Mucosa of gallbladder (tissue), 1 donor: Measurements from ENCODE around the gene CORO7. TPM values are rescaled to one million over a fixed set of nuclear protein-coding genes. Genes with fewer than 3 reads are reported as not detected.
"Not testable (repeated sequence)": the region's sequence is repeated elsewhere in the genome, so short reads cannot be mapped to it uniquely, and the experiment has no call there.

Source experiments
- DNase-seq: peaks from one replicate; pipeline ENCODE4 v3.0.0-alpha.2; 2020; ENCODE audit warnings: low spot score
- total RNA-seq: library from RNA; stranded (reverse); gene quantifications from one replicate; pipeline ENCODE4 v1.2.1, GENCODE V29; 2021
- donor health status: DM: no; HTN: no; CAD: no.

CORO7 gene
- total RNA-seq, 1 donor from 2014 or later: 58.3 TPM

DNA sequence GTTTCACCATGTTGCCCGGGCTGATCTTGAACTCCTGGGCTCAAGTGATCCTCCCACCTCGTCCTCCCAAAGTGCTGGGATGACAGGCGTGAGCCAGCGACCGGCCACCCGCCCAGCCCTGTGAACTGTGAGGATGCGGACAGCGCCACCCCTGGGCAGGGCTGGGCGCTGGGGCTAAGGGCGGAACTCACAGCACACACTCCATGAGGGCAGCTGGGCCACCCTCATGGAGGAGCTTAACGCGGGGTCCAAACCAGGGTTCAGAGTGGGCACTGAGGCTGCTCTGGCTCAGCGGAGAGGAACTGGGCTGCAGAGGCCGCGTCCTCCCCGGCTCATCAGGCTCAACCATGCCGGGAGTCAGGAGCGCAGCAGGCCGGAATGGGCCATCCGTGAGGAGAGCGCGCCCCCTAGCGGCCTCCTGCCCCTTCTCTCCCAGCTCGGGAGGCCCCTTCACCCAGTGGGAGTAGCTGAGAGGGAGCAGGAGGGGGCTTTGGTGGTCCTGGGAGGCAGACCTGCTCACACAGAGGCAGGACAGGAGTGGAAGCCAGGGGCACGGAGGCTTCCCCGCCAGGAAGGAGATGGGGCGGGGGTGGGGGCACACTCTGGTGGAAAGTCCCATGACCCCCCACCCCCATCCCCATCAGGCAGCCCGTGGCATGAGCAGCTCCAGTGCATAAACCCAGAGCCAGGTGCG, 13.8 kb downstream of the CORO7 start:
- peak; percentile 82 for DNase-seq

DNA sequence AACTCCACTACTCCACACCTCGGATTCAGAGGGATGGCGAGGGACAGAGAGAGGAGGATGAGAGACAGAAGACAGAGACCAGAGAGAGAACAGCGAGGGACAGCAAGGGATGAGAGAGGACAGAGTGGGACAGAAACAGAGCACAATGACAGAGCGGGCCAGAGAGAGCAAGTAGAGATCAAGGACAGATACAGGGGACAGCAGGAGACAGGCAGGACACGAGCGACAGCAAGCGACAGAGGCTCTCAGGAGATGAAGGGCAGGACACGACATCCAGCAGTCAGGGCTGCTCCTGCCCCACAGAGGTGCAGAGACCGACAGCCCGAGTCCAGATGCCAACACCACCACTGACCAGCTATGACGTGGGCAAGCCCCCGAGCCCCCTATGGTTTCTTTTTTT, 14.9 kb downstream of the CORO7 start:
- DNase-seq: no peak

DNA sequence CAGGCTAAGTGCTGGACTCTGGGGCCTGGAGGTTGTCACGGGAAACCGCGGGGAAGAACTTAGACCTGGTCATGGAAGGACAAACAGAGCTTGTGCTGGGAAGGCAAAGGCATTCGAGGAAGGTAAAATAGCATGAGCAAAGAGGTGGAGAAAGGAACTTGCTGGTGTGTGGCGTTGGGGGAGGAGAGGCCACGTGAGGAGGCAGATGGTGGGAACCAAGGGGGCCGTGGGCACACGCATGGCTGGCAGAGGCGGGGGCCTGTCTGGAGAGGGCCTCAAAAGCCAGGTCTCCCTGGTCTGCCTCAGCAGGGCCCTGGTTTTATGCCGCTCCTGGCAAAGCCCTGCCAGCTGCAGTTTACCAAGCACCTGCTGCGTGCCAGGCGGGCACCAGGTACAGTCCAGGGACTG, 15.3 kb downstream of the CORO7 start:
- no peak for DNase-seq

DNA sequence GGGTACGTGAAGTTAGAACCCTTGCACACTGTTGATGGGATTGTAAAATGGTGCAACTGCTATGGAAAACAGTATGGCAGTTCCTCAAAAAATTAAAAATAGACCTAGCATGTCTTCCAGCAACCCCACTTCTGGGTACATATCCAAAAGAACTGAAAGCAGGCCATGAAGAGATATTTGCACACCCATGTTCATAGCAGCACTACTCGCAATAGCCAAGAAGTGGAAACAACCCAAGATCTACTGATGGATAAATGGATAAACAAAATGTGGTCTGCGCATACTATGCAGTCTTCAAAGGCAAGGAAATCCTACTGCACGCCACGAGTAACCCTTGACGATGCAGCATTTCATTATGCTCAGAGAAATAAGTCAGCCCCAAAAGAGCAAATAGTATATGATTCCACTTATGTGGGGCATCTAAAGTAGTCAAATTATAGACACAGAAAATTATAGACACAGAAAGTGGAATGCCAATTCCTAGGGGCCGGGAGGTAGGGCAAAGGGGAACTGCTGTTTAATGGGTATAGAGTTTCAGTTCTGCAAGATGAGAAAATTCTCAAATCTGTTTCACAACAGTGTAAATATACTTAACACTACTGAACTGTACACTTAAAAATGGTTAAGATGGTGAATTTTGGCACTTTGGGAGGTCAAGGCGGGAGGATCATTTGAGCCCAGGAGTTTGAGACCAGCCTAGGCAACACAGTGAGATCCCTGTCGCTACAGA, 17.2 kb downstream of the CORO7 start:
- DNase-seq: no peak

DNA sequence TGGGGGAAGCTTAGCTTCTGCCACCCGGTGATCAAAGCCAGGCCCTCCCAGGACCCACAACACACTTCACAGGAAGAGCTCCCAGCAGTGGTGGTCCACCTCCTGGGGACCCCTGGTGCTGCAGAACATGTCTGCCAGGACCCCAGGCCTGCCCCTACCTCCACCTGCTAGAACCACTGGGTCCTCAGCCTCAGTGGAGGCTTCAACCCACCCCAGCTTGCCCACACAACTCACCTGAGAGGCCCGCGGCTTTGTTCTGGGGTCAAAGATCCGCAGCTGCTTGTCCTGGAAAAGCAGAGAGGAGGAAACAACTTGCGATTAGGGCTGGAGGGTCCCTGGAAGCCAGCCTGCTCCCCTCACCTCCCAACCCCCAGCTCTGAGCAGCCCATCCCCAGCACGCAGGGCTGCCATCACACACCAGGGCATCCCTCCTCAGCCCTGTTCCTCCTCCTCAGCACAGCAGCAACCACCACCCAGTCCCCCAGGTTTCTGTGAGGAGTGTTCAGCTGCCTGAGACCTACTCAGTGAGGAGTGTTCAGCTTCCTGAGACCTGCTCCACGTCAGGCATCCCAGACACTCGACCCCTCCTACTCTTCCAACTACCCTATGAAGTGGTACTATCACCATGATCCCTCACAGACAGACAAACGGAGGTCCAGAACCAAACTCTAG, 21.2 kb downstream of the CORO7 start:
- no peak for DNase-seq

DNA sequence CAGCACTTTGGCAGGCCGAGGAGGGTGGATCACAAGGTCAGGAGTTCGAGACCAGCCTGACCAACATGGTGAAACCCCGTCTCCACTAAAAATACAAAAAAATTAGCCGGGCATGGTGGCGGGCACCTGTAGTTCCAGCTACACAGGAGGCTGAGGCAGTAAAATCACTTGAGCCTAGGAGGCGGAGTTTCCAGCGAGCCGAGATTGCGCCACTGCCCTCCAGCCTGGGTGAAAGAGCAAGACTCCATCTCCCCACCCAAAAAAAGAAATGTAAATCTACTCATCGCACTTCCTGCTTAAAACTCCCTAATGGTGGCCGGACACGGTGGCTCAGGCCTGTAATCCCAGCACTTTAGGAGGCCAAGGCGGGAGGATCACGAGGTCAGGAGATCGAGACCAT, 22.5 kb downstream of the CORO7 start:
- not testable (repeated sequence) for DNase-seq

DNA sequence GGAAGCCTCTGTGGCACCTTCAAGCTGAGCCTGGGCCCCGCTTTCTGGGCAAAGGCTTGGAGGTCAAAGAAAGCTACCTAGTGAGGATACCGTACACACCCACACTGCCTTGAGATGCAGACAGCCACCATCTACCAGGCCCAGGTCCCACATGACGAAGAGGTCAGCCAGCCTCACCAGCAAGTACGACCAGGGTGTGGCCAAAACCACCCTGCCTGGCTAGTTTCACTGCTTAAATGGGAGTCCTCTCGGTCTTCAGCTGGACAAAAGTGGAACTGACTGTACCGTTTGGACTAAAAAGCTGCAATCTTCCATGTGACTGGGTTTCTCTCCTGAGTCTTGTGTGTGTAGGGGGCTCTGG, 23.2 kb downstream of the CORO7 start:
- peak; percentile 64 for DNase-seq

DNA sequence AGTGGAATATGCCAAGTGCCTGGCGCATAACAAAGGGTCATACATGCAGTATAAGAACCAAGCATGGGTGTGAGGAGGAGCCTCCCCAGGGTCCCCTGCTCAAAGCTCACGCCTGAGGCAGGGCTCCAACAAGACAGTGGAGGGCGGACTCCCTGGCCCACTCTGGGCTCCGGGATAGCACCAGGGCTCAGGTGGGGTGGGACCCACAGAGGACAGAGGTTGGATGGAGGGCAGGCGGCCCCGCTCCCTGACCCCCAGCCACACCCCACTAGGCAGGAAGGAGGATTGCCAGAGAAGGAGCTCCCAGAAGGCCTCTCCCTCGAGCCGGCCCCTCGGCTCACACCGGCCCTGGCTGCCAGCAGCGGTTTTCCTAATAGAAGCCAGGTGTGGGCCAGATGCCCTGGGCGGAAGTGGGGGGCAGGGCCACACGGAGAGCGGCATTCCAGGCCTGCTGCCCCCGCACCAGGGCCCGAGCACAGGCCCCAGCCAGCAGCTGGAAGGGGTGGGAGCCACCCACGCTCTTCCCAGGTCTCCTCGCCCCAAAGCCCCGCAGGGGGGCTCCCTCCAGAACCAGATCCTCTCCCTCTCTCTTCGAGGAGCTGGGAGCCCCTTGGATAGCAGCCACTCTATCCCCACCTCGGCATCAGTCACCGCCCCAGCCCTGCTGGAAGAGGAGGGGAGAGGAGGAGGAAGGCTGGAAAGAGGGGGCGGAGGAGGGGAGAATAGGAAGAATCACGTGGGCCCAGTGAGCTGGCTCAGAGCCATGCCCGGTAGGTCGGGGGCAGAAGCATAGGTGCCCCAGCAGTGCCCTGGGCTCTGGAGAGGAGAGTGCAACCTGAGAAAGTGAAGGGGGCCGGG, 23.8 kb downstream of the CORO7 start:
- no peak for DNase-seq

DNA sequence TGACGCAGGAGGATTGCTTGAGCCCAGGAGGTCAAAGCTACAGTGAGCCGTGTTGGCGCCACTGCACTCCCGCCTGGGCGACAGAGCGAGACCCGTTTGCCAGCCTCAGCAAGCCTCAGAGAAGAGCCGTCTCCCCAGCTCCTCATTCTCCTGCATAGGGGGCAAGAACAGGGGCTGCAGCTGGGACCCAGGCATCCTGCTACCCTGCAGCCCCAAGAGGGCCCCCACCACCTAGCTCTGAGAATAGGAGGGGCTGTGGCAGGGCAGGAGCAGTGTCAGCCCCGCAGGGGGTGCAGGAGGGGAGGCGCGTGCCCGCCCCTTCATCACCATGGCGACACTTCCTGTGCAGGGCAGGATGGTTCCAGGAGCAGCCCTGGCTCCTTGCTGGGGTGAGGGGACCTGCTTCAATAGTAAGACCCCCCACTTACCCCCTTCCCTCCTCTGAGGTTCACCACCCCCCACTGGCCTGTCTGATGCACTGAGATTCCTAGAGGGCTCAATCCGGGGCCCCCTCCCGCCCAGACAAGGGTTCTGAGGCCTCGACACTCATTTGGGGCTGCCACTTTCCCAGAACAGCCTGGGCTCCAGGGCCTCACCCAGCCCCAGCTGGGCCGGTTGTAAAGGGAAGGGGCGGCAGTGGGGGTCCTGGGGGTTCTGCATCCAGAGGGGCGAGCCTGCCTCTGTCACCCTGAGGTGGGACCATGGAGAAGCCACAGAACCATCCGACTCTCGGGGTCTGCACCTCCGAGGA, 24.6 kb downstream of the CORO7 start:
- DNase-seq: no peak

DNA sequence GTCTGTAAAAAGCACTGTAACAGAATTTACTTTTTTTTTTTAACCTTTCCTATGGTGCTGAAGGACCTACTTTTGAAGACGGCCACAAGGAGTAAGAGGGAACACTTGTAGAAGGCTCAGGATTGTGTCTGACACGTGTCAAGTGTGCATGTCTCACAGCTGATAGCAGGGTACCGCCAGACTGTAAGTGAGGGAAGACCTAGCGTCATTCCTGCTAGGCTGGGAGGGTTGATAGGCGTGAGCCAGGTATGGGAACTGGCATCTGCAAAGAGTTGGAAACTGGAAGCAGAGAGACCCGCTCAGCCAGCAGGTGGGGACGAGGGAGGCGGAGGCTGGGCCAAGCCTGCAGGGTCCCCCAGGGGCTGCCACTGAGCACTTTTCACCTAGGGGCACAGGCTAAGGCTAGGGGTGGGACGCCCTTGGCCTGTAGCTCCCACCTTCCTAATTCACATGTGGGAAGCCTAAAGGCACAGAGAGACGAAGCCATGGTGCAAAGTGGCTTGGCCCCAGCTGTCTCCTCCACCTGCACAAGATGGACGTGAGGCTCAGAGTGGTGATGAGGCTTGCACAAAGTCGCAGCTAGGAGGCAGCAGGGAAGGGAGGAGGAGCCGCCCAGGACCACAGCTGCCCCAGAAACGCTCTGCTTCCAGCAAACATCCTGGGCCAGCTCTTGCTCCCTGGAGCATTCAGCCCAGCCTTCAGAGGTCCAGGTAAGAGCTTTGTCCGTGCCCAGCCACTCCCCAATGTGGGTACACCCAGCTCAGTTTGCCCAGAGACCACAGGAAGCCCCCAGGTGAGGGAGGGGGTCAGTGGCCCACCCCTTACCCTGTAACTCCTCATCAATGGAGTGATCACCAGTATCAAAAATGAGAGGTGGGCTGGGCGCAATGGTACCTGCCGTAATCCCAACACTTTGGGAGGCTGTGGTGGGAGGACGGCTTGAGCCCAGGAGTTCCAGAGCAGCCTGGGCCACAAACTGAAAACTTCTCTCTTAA, 25.8 kb downstream of the CORO7 start:
- no peak for DNase-seq

DNA sequence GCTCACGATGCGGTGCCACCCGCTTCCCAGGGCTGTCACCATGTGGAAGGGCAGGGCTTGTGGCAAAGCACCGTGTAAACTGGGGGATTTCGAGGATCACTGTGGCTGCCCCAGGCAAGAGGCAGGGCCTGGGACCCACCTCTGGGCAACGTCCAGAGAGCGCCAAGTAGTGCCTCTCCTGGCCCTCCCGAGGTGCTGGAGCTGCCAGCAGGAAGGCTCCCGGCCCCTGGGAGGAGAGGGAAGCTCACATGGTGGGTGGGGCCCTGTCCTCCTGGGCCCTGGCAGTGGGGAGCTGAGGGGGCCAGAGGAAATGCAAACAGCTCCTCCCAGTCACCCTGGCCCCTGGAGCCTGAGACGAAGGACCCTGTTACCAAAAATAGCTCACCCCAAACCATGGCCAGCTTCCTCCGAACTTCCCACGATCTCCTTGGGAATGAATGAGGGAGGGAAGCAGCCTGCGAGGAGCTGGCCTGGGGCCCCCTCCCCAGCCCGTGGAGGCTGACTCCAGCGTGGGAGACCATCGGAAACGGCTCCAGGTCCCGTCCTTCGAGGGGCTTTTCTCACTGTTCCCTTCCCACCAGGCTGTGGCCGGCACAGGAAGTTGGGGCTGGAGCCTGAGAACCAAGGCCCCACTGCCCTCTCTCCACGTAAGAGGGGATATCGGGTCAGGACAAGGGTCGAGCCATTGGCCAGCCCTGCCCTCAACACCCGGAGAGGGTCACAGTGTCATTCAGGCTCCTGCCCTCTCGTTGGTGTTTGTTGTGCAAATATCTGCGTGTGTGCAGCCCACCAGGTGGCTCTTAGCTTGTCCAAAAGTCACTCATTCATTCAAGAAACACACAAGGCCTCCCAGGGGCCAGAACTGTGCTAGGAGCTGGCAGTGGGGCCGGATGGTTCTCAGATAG, 27.1 kb downstream of the CORO7 start:
- DNase-seq: no peak

DNA sequence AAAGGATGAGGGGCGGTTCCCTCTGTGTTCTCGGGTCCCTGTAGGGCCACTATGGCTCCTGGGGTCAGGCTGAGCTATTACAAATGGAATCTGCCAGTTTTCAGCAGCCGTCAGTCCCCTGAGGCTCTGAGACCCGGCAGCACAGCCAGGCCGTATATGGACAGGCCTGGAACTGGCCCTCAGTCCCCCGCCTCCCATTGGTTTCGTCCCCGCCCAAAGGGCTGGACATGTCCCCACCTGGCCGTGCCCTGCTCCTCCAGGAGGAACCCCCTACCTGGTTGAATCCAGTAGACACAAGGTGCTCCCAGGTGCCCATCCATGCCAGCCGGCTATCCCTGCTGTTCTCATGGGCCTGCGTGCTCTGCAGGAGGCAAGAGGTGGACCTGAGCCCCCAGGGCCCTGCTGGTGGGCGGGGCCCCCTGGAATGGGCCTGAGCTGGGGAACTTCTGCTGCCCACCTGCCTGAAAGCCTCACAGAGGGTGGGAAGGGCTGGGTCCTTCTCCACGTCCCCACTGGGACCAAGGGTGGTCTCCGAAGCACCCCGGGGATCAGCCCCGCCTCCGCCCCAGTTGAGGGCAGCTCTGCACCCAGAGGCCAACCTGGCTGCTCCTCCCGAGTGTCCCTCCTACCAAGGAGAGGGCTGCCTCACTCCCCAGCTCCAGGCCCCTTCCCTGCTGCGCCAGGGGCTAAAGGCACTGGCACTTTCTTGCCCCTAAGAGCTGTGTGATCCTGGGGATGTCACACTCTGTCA, 27.9 kb downstream of the CORO7 start:
- no peak for DNase-seq

DNA sequence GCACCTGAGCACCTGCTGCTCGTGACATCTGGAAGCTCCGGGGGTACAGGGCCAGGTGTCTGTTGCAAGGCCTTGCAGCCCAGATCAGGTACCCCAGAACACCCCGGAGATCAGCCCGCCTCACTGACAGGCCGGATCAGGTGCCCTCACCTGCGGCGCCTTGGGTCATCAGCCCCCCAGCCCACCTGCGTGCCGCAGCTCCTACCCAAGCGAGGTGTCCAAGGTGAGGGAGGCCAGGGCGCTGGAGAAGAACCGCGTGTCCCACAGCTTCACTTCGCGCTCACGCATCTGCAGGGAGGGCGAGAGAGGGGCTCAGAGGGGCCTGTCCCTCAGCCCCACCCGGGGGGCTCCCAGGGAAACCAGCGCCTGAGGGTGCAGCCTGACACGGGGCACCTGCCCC, 28.6 kb downstream of the CORO7 start:
- no peak for DNase-seq

DNA sequence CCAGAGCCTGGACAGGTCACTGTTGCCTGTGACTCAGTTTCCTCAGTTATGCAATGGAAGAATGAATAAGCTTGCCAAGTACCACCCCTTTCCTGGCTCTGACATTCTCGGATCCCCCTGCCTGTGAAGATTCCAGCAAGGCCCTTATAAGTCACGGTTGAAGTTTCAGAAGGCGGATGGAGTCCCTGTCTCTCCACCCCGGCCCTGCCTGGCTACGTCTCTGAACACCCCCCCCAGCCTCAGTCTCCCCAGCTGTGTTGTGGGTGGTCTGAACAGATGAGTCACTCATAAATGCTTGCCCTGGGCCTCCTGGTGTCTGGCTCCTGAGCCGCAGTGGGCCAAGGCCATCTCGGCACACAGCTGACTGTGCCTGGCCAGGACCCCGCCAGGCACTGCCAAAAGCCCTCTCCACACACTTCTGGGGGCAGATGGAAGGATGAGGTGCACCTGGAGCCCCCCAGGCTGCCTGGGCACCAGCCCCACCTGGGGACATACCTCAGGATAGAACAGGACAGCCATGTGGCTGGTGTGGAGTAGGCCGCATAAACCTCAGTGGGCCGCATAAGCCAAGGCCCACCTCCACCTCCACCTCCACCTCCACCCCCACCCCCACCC, 29.3 kb downstream of the CORO7 start:
- no peak for DNase-seq

DNA sequence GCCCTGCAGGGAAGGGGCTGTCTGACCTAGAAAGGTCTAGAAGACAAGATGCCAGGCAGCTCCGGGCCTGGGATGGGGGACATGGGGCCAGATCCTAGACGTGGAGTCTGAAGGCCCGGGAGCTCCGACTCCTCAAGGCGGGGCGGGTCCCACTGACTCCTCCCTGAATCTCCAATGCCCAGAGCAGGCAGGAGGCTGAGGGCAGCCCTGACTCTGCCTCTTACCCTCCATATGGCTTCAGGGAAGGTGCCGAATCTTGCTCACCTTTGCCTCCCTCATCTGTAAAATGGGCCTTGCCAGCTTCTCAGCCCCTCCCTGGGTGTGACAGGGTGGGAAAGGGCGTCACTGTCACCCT, 30.0 kb downstream of the CORO7 start:
- DNase-seq: no peak

DNA sequence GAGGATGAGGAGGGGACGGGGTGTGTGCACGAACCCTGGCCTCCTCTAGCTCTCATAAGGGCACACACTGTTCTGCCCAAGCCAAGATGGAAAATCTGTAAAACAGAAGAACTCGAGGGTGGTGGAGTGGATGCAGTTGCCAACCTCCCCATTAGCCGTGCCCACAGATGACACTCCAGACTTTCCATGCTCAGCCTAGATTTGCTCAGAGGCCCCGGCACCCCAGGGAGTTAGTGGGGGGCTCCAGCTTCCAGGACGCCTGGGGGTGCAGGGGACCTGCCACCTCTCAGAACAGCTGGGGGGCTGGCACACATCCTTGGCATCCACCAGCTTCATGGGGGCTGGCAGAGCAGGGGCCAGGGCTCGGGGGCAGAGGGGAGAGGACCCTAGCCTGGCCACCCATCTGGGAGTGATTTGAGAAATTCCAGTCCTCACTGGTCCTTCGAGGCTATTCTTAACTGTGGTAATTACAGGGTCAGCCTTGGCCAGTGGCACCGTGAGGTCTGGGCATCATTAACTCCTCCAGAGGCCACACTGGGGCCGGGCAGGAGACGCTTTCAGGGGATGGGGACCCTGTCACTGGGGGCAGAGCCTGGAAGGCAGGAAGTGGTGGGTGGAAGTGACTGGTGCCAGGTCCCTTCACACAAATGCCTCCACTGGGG, 30.5 kb downstream of the CORO7 start:
- no peak for DNase-seq

DNA sequence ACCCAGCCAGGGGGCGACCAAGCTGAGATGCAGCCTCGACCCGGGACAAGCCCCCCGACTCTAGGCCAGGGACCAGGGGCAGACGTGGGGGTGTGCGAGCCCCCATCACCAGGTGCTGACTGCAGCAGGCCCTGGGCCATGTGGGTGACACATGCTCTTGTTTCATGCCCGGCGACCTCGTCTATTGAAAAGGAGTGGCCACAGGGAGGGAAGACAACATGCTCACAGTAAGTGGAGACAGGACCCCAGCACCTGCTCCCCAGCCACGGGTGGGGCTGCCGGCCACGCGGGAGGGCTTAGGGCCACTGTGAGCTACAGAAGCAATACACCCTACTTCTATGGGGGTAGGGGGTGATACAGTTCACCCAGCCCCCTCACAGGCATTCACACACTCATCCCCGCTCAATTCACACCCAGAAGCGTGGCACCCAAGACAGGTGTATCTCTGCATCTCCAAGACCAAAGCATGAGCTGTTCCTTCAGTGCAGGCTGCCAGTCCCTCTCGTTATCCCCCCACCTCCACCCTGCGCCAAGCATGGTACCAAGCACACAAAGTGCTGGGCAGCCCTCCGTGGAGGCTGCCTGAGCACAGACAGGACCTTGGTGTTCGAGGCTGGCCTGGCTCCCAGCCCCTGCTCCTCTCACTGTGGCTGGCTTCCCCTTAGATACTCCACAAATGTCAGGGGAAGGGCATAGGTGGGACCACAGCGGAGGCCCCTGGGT, 31.2 kb downstream of the CORO7 start:
- no peak for DNase-seq
